ENCODE measurements around the gene OR2AT4. TPM values are rescaled to one million over a fixed set of nuclear protein-coding genes. Genes with fewer than 3 reads are reported as not detected.

The OR2AT4 gene
- total and polyA plus RNA-seq, 2 experiments from 2014 or later = 0.07 TPM; not detected in 1

DNA sequence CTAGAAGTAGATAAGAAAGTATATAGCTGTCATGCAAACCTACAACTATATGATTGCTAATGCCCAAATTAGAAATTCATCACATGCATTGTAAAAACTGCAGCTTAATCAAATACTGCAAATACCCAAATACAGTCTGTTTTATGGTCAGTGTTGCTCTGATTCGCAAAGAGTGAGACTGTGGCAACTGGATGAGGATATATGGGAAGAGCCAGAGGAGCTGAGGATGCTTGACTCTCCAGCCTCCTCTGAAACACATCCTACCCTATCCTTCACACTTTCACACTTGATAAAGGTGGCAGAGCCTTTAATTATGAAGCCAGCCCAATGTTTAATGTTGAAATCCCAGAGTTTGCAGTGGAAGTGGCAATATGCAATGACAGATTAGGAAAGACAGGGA is 21.9 kb upstream of the OR2AT4 start:
- 48% methylated on average over 1 of the region's 1 CpG for WGBS (ENCODE audit: low lambda C conversion rate, missing lambda C conversion rate)
- H3K4me3 ChIP-seq = no peak overlapping the region
- H3K9me3 ChIP-seq (ENCODE audit: low read depth) = no peaks in the 10 kb centered on the region
- H3K79me2 ChIP-seq = no peaks in the 10 kb centered on the region
- H3K9me2 ChIP-seq (replicated peaks; ENCODE audit: insufficient read depth) = no peaks in the 10 kb centered on the region
- H3K27me3 ChIP-seq = no peaks in the 10 kb centered on the region
- TF ChIP-seq EZH2phosphoT487 (IDR thresholded peaks at IDR 0.05; ENCODE audit: low read depth, severe bottlenecking, unreplicated experiment) = no peak
- TF ChIP-seq EZH2 (IDR thresholded peaks at IDR 0.05; ENCODE audit: borderline replicate concordance) = no peak
- TF ChIP-seq, protein P1, sequence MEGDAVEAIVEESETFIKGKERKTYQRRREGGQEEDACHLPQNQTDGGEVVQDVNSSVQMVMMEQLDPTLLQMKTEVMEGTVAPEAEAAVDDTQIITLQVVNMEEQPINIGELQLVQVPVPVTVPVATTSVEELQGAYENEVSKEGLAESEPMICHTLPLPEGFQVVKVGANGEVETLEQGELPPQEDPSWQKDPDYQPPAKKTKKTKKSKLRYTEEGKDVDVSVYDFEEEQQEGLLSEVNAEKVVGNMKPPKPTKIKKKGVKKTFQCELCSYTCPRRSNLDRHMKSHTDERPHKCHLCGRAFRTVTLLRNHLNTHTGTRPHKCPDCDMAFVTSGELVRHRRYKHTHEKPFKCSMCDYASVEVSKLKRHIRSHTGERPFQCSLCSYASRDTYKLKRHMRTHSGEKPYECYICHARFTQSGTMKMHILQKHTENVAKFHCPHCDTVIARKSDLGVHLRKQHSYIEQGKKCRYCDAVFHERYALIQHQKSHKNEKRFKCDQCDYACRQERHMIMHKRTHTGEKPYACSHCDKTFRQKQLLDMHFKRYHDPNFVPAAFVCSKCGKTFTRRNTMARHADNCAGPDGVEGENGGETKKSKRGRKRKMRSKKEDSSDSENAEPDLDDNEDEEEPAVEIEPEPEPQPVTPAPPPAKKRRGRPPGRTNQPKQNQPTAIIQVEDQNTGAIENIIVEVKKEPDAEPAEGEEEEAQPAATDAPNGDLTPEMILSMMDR (IDR thresholded peaks at IDR 0.05; ENCODE audit: poor library complexity) = no peak
- H3K4me1 ChIP-seq (ENCODE audit: insufficient read depth) = no peaks in the 10 kb centered on the region
- no peak overlapping the region for H3K4me2 ChIP-seq
- H3K36me3 ChIP-seq (replicated peaks; ENCODE audit: insufficient read depth, low read depth) = no peaks in the 10 kb centered on the region
- no peak for DNase-seq (ENCODE audit: low spot score)
- H3K27ac ChIP-seq = no peak overlapping the region
- H4K20me1 ChIP-seq (ENCODE audit: insufficient read depth, poor library complexity, severe bottlenecking) = no peaks in the 10 kb centered on the region
- no peak overlapping the region for H2AFZ ChIP-seq

DNA sequence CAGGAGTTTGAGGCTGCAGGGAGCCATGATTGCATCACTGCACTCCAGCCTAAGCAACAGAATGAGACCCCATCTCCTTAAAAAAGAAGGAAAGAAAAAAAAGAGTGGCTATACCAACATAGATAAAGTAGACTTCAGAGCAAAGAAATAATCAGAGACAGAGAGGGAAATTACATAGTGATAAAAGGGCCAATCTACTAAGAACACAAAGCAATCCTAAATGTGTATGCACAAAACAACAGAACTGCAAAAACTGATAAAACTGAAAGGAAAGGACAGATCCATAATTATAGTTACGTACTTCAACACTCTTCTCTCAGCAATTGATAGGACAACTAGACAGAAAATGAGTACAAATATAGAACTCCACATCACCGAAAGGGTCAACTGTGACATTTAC is 17.8 kb upstream of the OR2AT4 start:
- 81% methylated on average over 2 of the region's 2 CpGs for WGBS (ENCODE audit: low lambda C conversion rate, missing lambda C conversion rate)

DNA sequence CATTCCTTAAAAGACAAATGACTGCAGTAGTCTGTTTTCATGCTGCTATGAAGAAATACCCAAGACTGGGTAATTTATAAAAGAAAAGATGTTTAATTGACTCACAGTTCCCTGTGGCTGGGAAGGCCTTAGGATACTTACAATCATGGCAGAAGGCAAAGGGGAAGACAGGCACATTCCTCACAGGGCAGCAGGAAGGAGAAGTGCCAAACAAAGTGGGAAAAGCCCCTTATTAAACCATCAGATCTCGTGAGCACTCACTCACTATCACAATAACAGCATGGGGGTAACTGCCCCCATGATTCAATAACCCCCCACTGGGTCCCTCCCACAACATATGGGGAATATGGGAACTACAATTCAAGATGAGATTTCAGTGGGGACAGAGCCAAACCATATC is 16.4 kb upstream of the OR2AT4 start:
- no peaks in the 10 kb centered on the region for H3K36me3 ChIP-seq (replicated peaks; ENCODE audit: insufficient read depth, low read depth)
- no peak overlapping the region for H3K27ac ChIP-seq
- no peaks in the 10 kb centered on the region for H4K20me1 ChIP-seq (ENCODE audit: insufficient read depth, poor library complexity, severe bottlenecking)
- no peaks in the 10 kb centered on the region for H3K4me1 ChIP-seq (ENCODE audit: insufficient read depth)
- H3K79me2 ChIP-seq = no peaks in the 10 kb centered on the region
- H3K4me2 ChIP-seq = no peak overlapping the region
- H3K4me3 ChIP-seq = no peak overlapping the region
- no peaks in the 10 kb centered on the region for H3K9me3 ChIP-seq (ENCODE audit: low read depth)
- TF ChIP-seq, protein P1 (IDR thresholded peaks at IDR 0.05; ENCODE audit: poor library complexity) = no peak
- TF ChIP-seq EZH2phosphoT487 (IDR thresholded peaks at IDR 0.05; ENCODE audit: low read depth, severe bottlenecking, unreplicated experiment) (no peak), EZH2 (IDR thresholded peaks at IDR 0.05; ENCODE audit: borderline replicate concordance) (no peak)
- 92% methylated on average over 1 of the region's 1 CpG for WGBS (ENCODE audit: low lambda C conversion rate, missing lambda C conversion rate)
- H2AFZ ChIP-seq = no peak overlapping the region
- no peaks in the 10 kb centered on the region for H3K9me2 ChIP-seq (replicated peaks; ENCODE audit: insufficient read depth)
- H3K27me3 ChIP-seq = no peaks in the 10 kb centered on the region
- DNase-seq (ENCODE audit: low spot score) = no peak

More for the DNA sequence above, 17.8 kb upstream of the OR2AT4 start:
- Histone ChIP-seq H3K27me3 (no peaks in the 10 kb centered on the region), H3K27ac (no peak overlapping the region), H2AFZ (no peak overlapping the region), H3K4me2 (no peak overlapping the region), H3K4me3 (no peak overlapping the region), H3K79me2 (no peaks in the 10 kb centered on the region), H4K20me1 (ENCODE audit: insufficient read depth, poor library complexity, severe bottlenecking) (no peaks in the 10 kb centered on the region), H3K4me1 (ENCODE audit: insufficient read depth) (no peaks in the 10 kb centered on the region), H3K9me3 (ENCODE audit: low read depth) (no peaks in the 10 kb centered on the region), H3K36me3 (replicated peaks; ENCODE audit: insufficient read depth, low read depth) (no peaks in the 10 kb centered on the region), H3K9me2 (replicated peaks; ENCODE audit: insufficient read depth) (no peaks in the 10 kb centered on the region)
- DNase-seq (ENCODE audit: low spot score) = no peak
- TF ChIP-seq EZH2phosphoT487 (IDR thresholded peaks at IDR 0.05; ENCODE audit: low read depth, severe bottlenecking, unreplicated experiment) = no peak

DNA sequence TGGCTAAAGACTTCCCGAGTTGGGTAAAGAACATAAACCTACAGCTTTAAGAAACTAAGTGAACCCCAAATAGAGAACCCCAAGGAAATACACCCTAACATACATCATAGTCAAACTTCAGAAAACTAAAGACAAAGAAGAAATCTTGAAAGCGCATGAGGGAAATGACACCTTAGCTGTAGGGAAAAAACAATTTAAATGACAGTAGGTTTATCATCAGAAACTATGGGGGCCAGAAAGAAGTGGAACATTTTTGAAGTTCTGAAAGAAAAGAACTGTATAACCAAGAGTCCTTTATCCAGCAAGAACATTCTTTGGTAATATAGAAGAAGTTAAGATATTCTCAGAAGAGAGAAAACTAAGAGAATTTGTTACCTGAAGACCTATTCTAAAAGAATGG is 15.5 kb upstream of the OR2AT4 start:
- TF ChIP-seq EZH2 (IDR thresholded peaks at IDR 0.05; ENCODE audit: borderline replicate concordance) = no peak
- no peak for TF ChIP-seq EZH2phosphoT487 (IDR thresholded peaks at IDR 0.05; ENCODE audit: low read depth, severe bottlenecking, unreplicated experiment)
- TF ChIP-seq, protein P1 (IDR thresholded peaks at IDR 0.05; ENCODE audit: poor library complexity) = no peak
- 92% methylated on average over 2 of the region's 2 CpGs for WGBS (ENCODE audit: low lambda C conversion rate, missing lambda C conversion rate)

More for the DNA sequence above, 15.5 kb upstream of the OR2AT4 start:
- Histone ChIP-seq H3K27me3 (no peaks in the 10 kb centered on the region), H3K9me2 (replicated peaks; ENCODE audit: insufficient read depth) (no peaks in the 10 kb centered on the region), H2AFZ (no peak overlapping the region), H3K79me2 (no peaks in the 10 kb centered on the region), H3K4me2 (no peak overlapping the region), H4K20me1 (ENCODE audit: insufficient read depth, poor library complexity, severe bottlenecking) (no peaks in the 10 kb centered on the region), H3K27ac (no peak overlapping the region), H3K36me3 (replicated peaks; ENCODE audit: insufficient read depth, low read depth) (no peaks in the 10 kb centered on the region), H3K9me3 (ENCODE audit: low read depth) (no peaks in the 10 kb centered on the region), H3K4me3 (no peak overlapping the region), H3K4me1 (ENCODE audit: insufficient read depth) (no peaks in the 10 kb centered on the region)
- no peak for DNase-seq (ENCODE audit: low spot score)
